Endothelial cell of umbilical vein (primary cell): Measurements from ENCODE around the gene CTXND1. TPM values are rescaled to one million over a fixed set of nuclear protein-coding genes. Genes with fewer than 3 reads are reported as not detected.

Experiments used
- BruUV-seq: library from RNA; stranded (reverse); fragments of 400-500 nt; replicated peaks from 2 replicates; lab custom pipeline; 2021; lab: Mats Ljungman, UMichigan
- CTCF ChIA-PET: fragments of 300-600, 350-600 bp; sonication (Branson Sonifier 250); formaldehyde crosslinking; loops from one replicate; lab custom pipeline; 2021; ENCODE audit warnings: antibody characterized with exemption, inconsistent platforms; lab: Charles Lee
- POLR2A ChIA-PET: fragments of 300-600, 350-600 bp; sonication (Branson Sonifier 250); formaldehyde crosslinking; loops from one replicate; lab custom pipeline; 2021; ENCODE audit warnings: antibody characterized with exemption, inconsistent platforms; lab: Charles Lee
- DNase-seq: peaks from one replicate; pipeline ENCODE4 v3.0.0-alpha.2; 2011; ENCODE audit warnings: low read depth, low spot score
- FAIRE-seq: peaks from 2 replicates; lab custom pipeline; 2011; peaks lifted over from hg19 to GRCh38; lab: Jason Lieb, UNC
- H2AFZ ChIP-seq: 2 replicates; pipeline ENCODE4 v1.6.0; 2012; ENCODE audit warnings: low read depth, low read length, control low read depth, inconsistent platforms
- H3K27ac ChIP-seq: 2 replicates; pipeline ENCODE4 v1.5.1; 2011; ENCODE audit warnings: low read depth, mild to moderate bottlenecking, control low read depth, low read length, moderate library complexity; ENCODE audit not compliant: insufficient read depth
- H3K27me3 ChIP-seq, 2 experiments: 2 replicates each; pipeline versions ENCODE4 v1.6.0 to v1.6.1; 2011; ENCODE audit warnings: low read length in 2 of 2, mixed read lengths in 1 of 2; ENCODE audit not compliant: control insufficient read depth in 2 of 2, insufficient read depth in 2 of 2
- H3K36me3 ChIP-seq, 2 experiments: 2 replicates in 1 of 2; 3 replicates in 1 of 2; pipeline ENCODE4 v1.5.1; 2011; ENCODE audit warnings: low read length in 2 of 2, mild to moderate bottlenecking in 1 of 2, moderate library complexity in 1 of 2; ENCODE audit not compliant: control insufficient read depth in 2 of 2, insufficient read depth in 2 of 2; ENCODE audit errors: extremely low read depth in 1 of 2
- H3K4me1 ChIP-seq: 3 replicates; pipeline ENCODE4 v1.5.1; 2011; ENCODE audit warnings: mild to moderate bottlenecking, low read length; ENCODE audit not compliant: control insufficient read depth, insufficient read depth; ENCODE audit errors: extremely low read depth
- H3K4me2 ChIP-seq: 2 replicates; pipeline ENCODE4 v1.6.1; 2011; ENCODE audit warnings: low read length, control low read depth, mixed read lengths; ENCODE audit not compliant: insufficient read depth
- H3K4me3 ChIP-seq, 3 experiments: fragments of 200-600 bp in 1 of 3; sonication (generic), shearing (Covaris generic) in 1 of 3; replicated peaks in 1 of 3; 2 replicates each; pipeline ENCODE4 v1.5.1; 2011 to 2016; ENCODE audit warnings: control low read depth in 3 of 3, low read length in 3 of 3, mild to moderate bottlenecking in 2 of 3, inconsistent platforms in 1 of 3, low read depth in 1 of 3, moderate library complexity in 1 of 3; ENCODE audit not compliant: insufficient read depth in 1 of 3
- H3K79me2 ChIP-seq: 2 replicates; pipeline ENCODE4 v1.6.0; 2012; ENCODE audit warnings: low read length, inconsistent platforms; ENCODE audit not compliant: control insufficient read depth, insufficient read depth
- H3K9ac ChIP-seq: replicated peaks from 2 replicates; pipeline ENCODE3; 2011; ENCODE audit warnings: low read length, control low read depth; ENCODE audit not compliant: insufficient read depth; ENCODE audit errors: extremely low read depth
- H3K9me1 ChIP-seq: replicated peaks from 3 replicates; pipeline ENCODE4 v1.6.0; 2011; ENCODE audit warnings: mild to moderate bottlenecking, low read length; ENCODE audit not compliant: control insufficient read depth, insufficient read depth; ENCODE audit errors: extremely low read depth
- H3K9me3 ChIP-seq: replicated peaks from 2 replicates; pipeline ENCODE4 v1.5.1; 2012; ENCODE audit warnings: low read length, inconsistent platforms; ENCODE audit not compliant: control insufficient read depth, insufficient read depth
- H4K20me1 ChIP-seq: replicated peaks from 2 replicates; pipeline ENCODE3; 2011; ENCODE audit warnings: mild to moderate bottlenecking, low read length; ENCODE audit not compliant: control insufficient read depth, insufficient read depth; ENCODE audit errors: extremely low read depth
- CTCF ChIP-seq, 2 donors: IDR thresholded peaks; 1 replicate in 1 of 2; 2 replicates in 1 of 2; pipeline ENCODE4 v1.5.1; 2011; ENCODE audit warnings: low read length in 2 of 2, mild to moderate bottlenecking in 2 of 2, moderate library complexity in 2 of 2, control low read depth in 1 of 2, inconsistent platforms in 1 of 2, low read depth in 1 of 2; ENCODE audit not compliant: insufficient read depth in 1 of 2; ENCODE audit errors: extremely low read depth in 1 of 2
- EZH2 ChIP-seq: IDR thresholded peaks from 2 replicates; pipeline ENCODE4 v1.6.1; 2012; ENCODE audit warnings: borderline replicate concordance, low read depth, mild to moderate bottlenecking, moderate library complexity, low read length, inconsistent platforms; ENCODE audit not compliant: severe bottlenecking
- FOS ChIP-seq: IDR thresholded peaks from 2 replicates; pipeline ENCODE4 v1.6.1; 2011; ENCODE audit warnings: mild to moderate bottlenecking, low read length, moderate library complexity, borderline replicate concordance; ENCODE audit not compliant: insufficient read depth
- JUN ChIP-seq: IDR thresholded peaks from 2 replicates; pipeline ENCODE4 v1.6.1; 2011; ENCODE audit warnings: borderline replicate concordance, low read depth; ENCODE audit not compliant: insufficient read length, insufficient read depth
- MAX ChIP-seq: IDR thresholded peaks from 2 replicates; pipeline ENCODE4 v1.6.1; 2011; ENCODE audit not compliant: insufficient read depth, insufficient read length
- MYC ChIP-seq: IDR thresholded peaks from one replicate; pipeline ENCODE4 v1.6.1; 2011; ENCODE audit warnings: mild to moderate bottlenecking, low read depth, low read length
- POLR2A ChIP-seq: IDR thresholded peaks from 2 replicates; pipeline ENCODE4 v1.6.1; 2012; ENCODE audit warnings: low read depth, mild to moderate bottlenecking, control low read depth, low read length
- POLR2AphosphoS5 ChIP-seq: IDR thresholded peaks from 2 replicates; pipeline ENCODE4 v1.6.1; 2012; ENCODE audit warnings: low read depth, mild to moderate bottlenecking, control low read depth, low read length, moderate library complexity; ENCODE audit not compliant: insufficient read depth
- dilution Hi-C: fragments of 300-500 bp; cut with MboI; formaldehyde crosslinking; loops from one replicate; pipeline ENCODE4 v1.15.0; 2019; ENCODE audit warnings: low sequenced_read_pairs; ENCODE audit not compliant: extremely low pct_ligation_motif_present
- intact Hi-C: fragments of 100-400 bp; cut with micrococcal nuclease; formaldehyde crosslinking; loops from one replicate; pipeline ENCODE4 v1.10.0; 2022
- polyA plus RNA-seq, 4 experiments: library from polyadenylated mRNA; depleted of rRNA in 3 of 4; stranded (reverse) in 3 of 4; unstranded in 1 of 4; fragments of >200 nt; gene quantifications; 2 replicates each; pipeline versions ENCODE4 v1.2.1 to v1.2.3, GENCODE V29; 2011 to 2012; ENCODE audit warnings: missing spikeins in 1 of 4
- total RNA-seq: library from RNA; stranded (reverse); gene quantifications from 2 replicates; pipeline ENCODE4 v1.2.3, GENCODE V29; 2021

The CTXND1 gene
- total and polyA plus RNA-seq, 2 donors (not counting 3 experiments of a cell fraction or from before 2014, with no cell fraction given) = not detected

GRCh38 chr15:80286055-80286454 is 34.0 kb upstream of the CTXND1 start:
- Histone ChIP-seq H3K9ac (no peak overlapping the region), H3K4me3 (no peak overlapping the region), H3K27ac (no peak overlapping the region), H4K20me1 (no peaks in the 10 kb centered on the region), H3K36me3 (no peaks in the 10 kb centered on the region), H3K9me3 (no peaks in the 10 kb centered on the region), H3K79me2 (no peaks in the 10 kb centered on the region), H3K4me1 (no peaks in the 10 kb centered on the region), H3K9me1 (no peaks in the 10 kb centered on the region), H3K4me2 (no peak overlapping the region), H2AFZ (no peak overlapping the region), H3K27me3 (no peaks in the 10 kb centered on the region)
- POLR2A ChIA-PET = no interaction called here
- no peak for FAIRE-seq
- intact Hi-C loops (no loop called here), dilution Hi-C loops (no loop called here)
- BruUV-seq = no TSS peak
- CTCF ChIA-PET = no interaction called here
- no peak for DNase-seq
- TF ChIP-seq MAX (no peak), JUN (no peak), FOS (no peak), CTCF (IDR thresholded peaks at IDR 0.05; ENCODE audit: extremely low read depth in 1 of 2, insufficient read depth in 1 of 2, low read depth in 1 of 2, low read length in 2 of 2) (no peak), POLR2A (no peak), MYC (no peak), EZH2 (no peak), POLR2AphosphoS5 (no peak)
